ENCODE data around the gene CCNI2. TPM values are rescaled to one million over a fixed set of nuclear protein-coding genes. Genes with fewer than 3 reads are reported as not detected.

CCNI2 gene
- total and polyA plus RNA-seq, 2 donors (not counting 3 experiments of a cell fraction or from before 2014, with no cell fraction given): 0.25 to 0.53 TPM

GRCh38 chr5:132733499-132734148 lies 13.6 kb upstream of the CCNI2 start:
- dilution Hi-C loops (cut with MboI; ENCODE audit: extremely low pct_ligation_motif_present, low sequenced_read_pairs): no loop called here

More at GRCh38 chr5:132733499-132734148, 13.6 kb upstream of the CCNI2 start:
- Histone ChIP-seq H3K4me1 (ENCODE audit: control insufficient read depth, extremely low read depth, insufficient read depth, low read length) (peaks cover 11% of the 10 kb centered on the region), H3K4me3 (replicated peaks in 1 of 3; ENCODE audit: insufficient read depth in 1 of 3, low read depth in 1 of 3, low read length in 3 of 3) (no peak overlapping the region), H3K9ac (replicated peaks; ENCODE audit: extremely low read depth, insufficient read depth, low read length) (no peak overlapping the region), H2AFZ (ENCODE audit: low read depth, low read length) (no peak overlapping the region), H3K36me3 (ENCODE audit: control insufficient read depth in 2 of 2, extremely low read depth in 1 of 2, insufficient read depth in 2 of 2, low read length in 2 of 2) (no peaks in the 10 kb centered on the region), H3K9me1 (replicated peaks; ENCODE audit: control insufficient read depth, extremely low read depth, insufficient read depth, low read length) (no peaks in the 10 kb centered on the region), H3K79me2 (ENCODE audit: control insufficient read depth, insufficient read depth, low read length) (peaks cover 4% of the 10 kb centered on the region), H3K4me2 (ENCODE audit: insufficient read depth, low read length) (no peak overlapping the region), H4K20me1 (replicated peaks; ENCODE audit: control insufficient read depth, extremely low read depth, insufficient read depth, low read length) (no peaks in the 10 kb centered on the region), H3K27ac (ENCODE audit: insufficient read depth, low read depth, low read length) (no peak overlapping the region), H3K27me3 (ENCODE audit: control insufficient read depth in 2 of 2, insufficient read depth in 2 of 2, low read length in 2 of 2) (no peaks in the 10 kb centered on the region), H3K9me3 (replicated peaks; ENCODE audit: control insufficient read depth, insufficient read depth, low read length) (no peaks in the 10 kb centered on the region)
- DNase-seq (ENCODE audit: low read depth, low spot score): no peak
- intact Hi-C loops (cut with micrococcal nuclease): no loop called here
- ChIA-PET POLR2A (no interaction called here), CTCF (interaction anchor here (1.0 to 1.9 kb wide), 2 partner anchors 14 to 16 kb away, joined by 3 to 6 read pairs; partner anchors contain the start of gene CCNI2)
- no peak for FAIRE-seq
- BruUV-seq (replicated peaks): no TSS peak
- TF ChIP-seq POLR2A (IDR thresholded peaks at IDR 0.05; ENCODE audit: low read depth, low read length) (no peak), GATA2 (IDR thresholded peaks at IDR 0.05; ENCODE audit: insufficient read depth, insufficient read length, low read depth, low read length) (no peak), JUN (IDR thresholded peaks at IDR 0.05; ENCODE audit: borderline replicate concordance, insufficient read depth, insufficient read length, low read depth) (no peak), MYC (IDR thresholded peaks at IDR 0.05; ENCODE audit: low read depth, low read length) (no peak), EZH2 (IDR thresholded peaks at IDR 0.05; ENCODE audit: borderline replicate concordance, low read depth, low read length, severe bottlenecking) (no peak), CTCF (IDR thresholded peaks at IDR 0.05; ENCODE audit: extremely low read depth in 1 of 2, insufficient read depth in 1 of 2, low read depth in 1 of 2, low read length in 2 of 2) (no peak), POLR2AphosphoS5 (IDR thresholded peaks at IDR 0.05; ENCODE audit: insufficient read depth, low read depth, low read length) (no peak), FOS (IDR thresholded peaks at IDR 0.05; ENCODE audit: borderline replicate concordance, insufficient read depth, low read length) (no peak)
